OCI-LY1 (cell line): ENCODE results near the gene SSH2.

Experiments
- CTCF ChIP-seq: fragments of 200-600 bp; sonication (generic), shearing (Covaris generic); IDR thresholded peaks from 2 replicates; pipeline ENCODE4 v1.5.1; 2017; ENCODE audit warnings: mild to moderate bottlenecking, antibody characterized with exemption, low read length, moderate library complexity, mixed read lengths
- EZH2 ChIP-seq: fragments of 200-600 bp; sonication (generic), shearing (Covaris generic); IDR thresholded peaks from 2 replicates; pipeline ENCODE4 v1.8.0; 2017; ENCODE audit warnings: borderline replicate concordance, mixed run types, mild to moderate bottlenecking, antibody characterized with exemption, low read length, moderate library complexity, mixed read lengths

- TF ChIP-seq CTCF (no peak), EZH2 (no peak)
Measured at GRCh38 chr17:29833801-29834200, 96.2 kb downstream of the SSH2 start.
